Adrenal gland (tissue), 12 donors: ENCODE data around the gene CALR3. TPM values are rescaled to one million over a fixed set of nuclear protein-coding genes. Genes with fewer than 3 reads are reported as not detected.

Source experiments
- DNase-seq, 7 donors: peaks; one replicate each; pipeline ENCODE4 v3.0.0-alpha.2; 2019 to 2020
- H3K27ac ChIP-seq, 5 donors: fragments of 200-600 bp; sonication (generic) in 4 of 5; 1 replicate in 3 of 5; 2 replicates in 2 of 5; pipeline versions ENCODE4 v1.5.1 to v1.8.0; 2016 to 2020; ENCODE audit warnings: mild to moderate bottlenecking in 1 of 5
- H3K27me3 ChIP-seq: fragments of 200-600 bp; 2 replicates; pipeline ENCODE4 v1.8.0; 2021
- H3K36me3 ChIP-seq, 2 donors: fragments of 200-600 bp; replicated peaks in 1 of 2; 1 replicate in 1 of 2; 2 replicates in 1 of 2; pipeline versions ENCODE4 v1.5.1 to v1.8.0; 2018 to 2022
- H3K4me1 ChIP-seq, 2 donors: fragments of 200-600 bp; replicated peaks in 1 of 2; 1 replicate in 1 of 2; 2 replicates in 1 of 2; pipeline versions ENCODE4 v1.5.1 to v1.8.0; 2018 to 2021
- H3K4me3 ChIP-seq, 4 donors: fragments of 200-600 bp; sonication (generic) in 3 of 4; one replicate each; pipeline ENCODE4 v1.5.1; 2016 to 2018
- H3K9me3 ChIP-seq, 3 donors: fragments of 200-600 bp; sonication (generic) in 1 of 3; replicated peaks in 1 of 3; 1 replicate in 2 of 3; 2 replicates in 1 of 3; pipeline versions ENCODE4 v1.5.1 to v1.8.0; 2016 to 2021
- CTCF ChIP-seq, 6 experiments: fragments of 450-650 bp in 4 of 6; fragments of 200-600 bp in 2 of 6; sonication (generic) in 1 of 6; IDR thresholded peaks; 1 replicate in 5 of 6; 2 replicates in 1 of 6; pipeline versions ENCODE4 v1.5.1 to v1.8.0; 2016 to 2021; ENCODE audit warnings: antibody characterized with exemption in 6 of 6, mild to moderate bottlenecking in 2 of 6, moderate library complexity in 1 of 6
- POLR2A ChIP-seq, 2 donors: fragments of 450-650 bp; IDR thresholded peaks; one replicate each; pipeline ENCODE4 v1.6.1; 2017; ENCODE audit warnings: antibody characterized with exemption in 2 of 2, mild to moderate bottlenecking in 2 of 2, moderate library complexity in 1 of 2
- WGBS, 4 donors: extraction: QIAGEN DNeasy Blood & Tissue Kit in 2 of 4; methylation state at CpG; one replicate each; pipeline versions ENCODE4 v1.1.5 to v1.1.7; 2013 to 2017; 5-methylcytosine and 5-hydroxymethylcytosine counted together
- intact Hi-C, 2 donors: fragments of 100-400 bp; cut with DNase I; formaldehyde crosslinking; loops; one replicate each; pipeline versions ENCODE4 v1.14.1 to v1.15.0; 2022 to 2023
- polyA plus RNA-seq, 3 donors: library from polyadenylated mRNA; stranded (reverse); fragments of 200-250 nt in 2 of 3; fragments of 350-450 nt in 1 of 3; fragmentation: Illumina TruSeq in 1 of 3; extraction: RNeasy Lipid Tissue Mini Kit (QIAGEN cat#74804) in 1 of 3; gene quantifications; one replicate each; pipeline ENCODE4 v1.2.3, GENCODE V29; 2013 to 2014
- total RNA-seq, 9 donors: library from RNA; depleted of rRNA in 4 of 9; stranded (reverse); fragments of >200 nt in 4 of 9; fragments of 120-200 nt in 1 of 9; fragmentation: NEBNext Ultra II Directional in 1 of 9; extraction: Animal tissue kit (Norgen Biotek cat#: 25700) in 1 of 9; gene quantifications; one replicate each; pipeline versions ENCODE4 v1.1.0 to v1.2.4, GENCODE V29; 2013 to 2023
- donor health status: healthy with polysubstance abuse.
- donor health status: Bipolar disorder and iron deficiency.
- donor health status: DM: yes; HTN: yes; CAD: no.
- donor health status: DM: no; HTN: no; CAD: no.
- donor health status: DM: no; HTN: no; CAD: no.
- donor health status: DM: yes; HTN: yes; CAD: no.

Gene CALR3
- total and polyA plus RNA-seq, 12 donors, result 0.07 to 0.41 (median 0.14) TPM; not detected in 8

GRCh38 chr19:16536130-16536529, 40.2 kb upstream of the CALR3 start:
- no peak for DNase-seq
- peaks cover 7 to 17% of the 10 kb centered on the region in 2 donors for H3K4me1 ChIP-seq
- intact Hi-C loops, result no loop called here
- no peak overlapping the region for H3K4me3 ChIP-seq
- peaks cover 0 to 65% of the 10 kb centered on the region in 2 donors for H3K36me3 ChIP-seq
- TF ChIP-seq CTCF (IDR thresholded peaks at IDR 0.05), result no peak
- TF ChIP-seq POLR2A (IDR thresholded peaks at IDR 0.05), result no peak
- WGBS, 4 donors, result 90 to 93% (median 91%) methylated on average over 5 to 9 of the region's 9 CpGs
- no peak overlapping the region for H3K27ac ChIP-seq
- no peaks in the 10 kb centered on the region for H3K27me3 ChIP-seq
- H3K9me3 ChIP-seq, result no peaks in the 10 kb centered on the region

- no peak for TF ChIP-seq POLR2A (IDR thresholded peaks at IDR 0.05)
- no peak for TF ChIP-seq CTCF (IDR thresholded peaks at IDR 0.05)
- Histone ChIP-seq H3K9me3 (no peaks in the 10 kb centered on the region), H3K27ac (no peak overlapping the region), H3K27me3 (no peaks in the 10 kb centered on the region), H3K4me1 (peaks cover 0 to 9% of the 10 kb centered on the region in 2 donors), H3K36me3 (peaks cover 0 to 71% of the 10 kb centered on the region in 2 donors), H3K4me3 (no peak overlapping the region)
- no peak for DNase-seq
- intact Hi-C loops, result no loop called here
- WGBS, 4 donors, result 75 to 96% (median 94%) methylated on average over 6 to 18 of the region's 18 CpGs
These were observed 39.4 kb upstream of the CALR3 start for GRCh38 chr19:16535381-16535780.

GRCh38 chr19:16532440-16533234, 36.7 kb upstream of the CALR3 start:
- no peak for TF ChIP-seq POLR2A (IDR thresholded peaks at IDR 0.05)
- TF ChIP-seq CTCF (IDR thresholded peaks at IDR 0.05), result no peak
- Histone ChIP-seq H3K27ac (no peak overlapping the region), H3K27me3 (no peaks in the 10 kb centered on the region), H3K9me3 (no peaks in the 10 kb centered on the region), H3K36me3 (peaks cover 0 to 88% of the 10 kb centered on the region in 2 donors), H3K4me3 (no peak overlapping the region), H3K4me1 (no peaks in the 10 kb centered on the region)
- intact Hi-C loops, result no loop called here
- 91 to 100% (median 94%) methylated on average over 10 to 47 of the region's 47 CpGs for WGBS, 4 donors
- DNase-seq, result no peak

- 95 to 100% (median 97%) methylated on average over 6 to 12 of the region's 12 CpGs for WGBS, 4 donors
- H3K27me3 ChIP-seq, result no peaks in the 10 kb centered on the region
- H3K27ac ChIP-seq, result no peak overlapping the region
- H3K4me3 ChIP-seq, result no peak overlapping the region
- no peak for DNase-seq
- intact Hi-C loops, result no loop called here
- no peaks in the 10 kb centered on the region for H3K9me3 ChIP-seq
- TF ChIP-seq POLR2A (IDR thresholded peaks at IDR 0.05) (no peak), CTCF (IDR thresholded peaks at IDR 0.05) (no peak)
- H3K36me3 ChIP-seq, result peaks cover 0 to 100% of the 10 kb centered on the region in 2 donors
- H3K4me1 ChIP-seq, result no peaks in the 10 kb centered on the region
These were observed 35.4 kb upstream of the CALR3 start for GRCh38 chr19:16531380-16531669.
